Ascending aorta (tissue), 2 donors: ENCODE data around the gene TMEM79. TPM values are rescaled to one million over a fixed set of nuclear protein-coding genes. Genes with fewer than 3 reads are reported as not detected.

Experiments
- DNase-seq, 2 donors: peaks; one replicate each; pipeline ENCODE4 v3.0.0-alpha.2; 2019; ENCODE audit warnings: low spot score in 2 of 2
- H3K27ac ChIP-seq, 2 donors: fragments of 200-600 bp; sonication (generic); one replicate each; pipeline ENCODE4 v1.5.1; 2016 to 2017; ENCODE audit warnings: mild to moderate bottlenecking in 1 of 2
- H3K27me3 ChIP-seq: fragments of 200-600 bp; sonication (generic); one replicate; pipeline ENCODE4 v1.5.1; 2017
- H3K36me3 ChIP-seq, 2 donors: fragments of 200-600 bp; sonication (generic); one replicate each; pipeline ENCODE4 v1.5.1; 2016
- H3K4me1 ChIP-seq, 2 donors: fragments of 200-600 bp; sonication (generic); one replicate each; pipeline ENCODE4 v1.5.1; 2016 to 2017; ENCODE audit warnings: mild to moderate bottlenecking in 1 of 2
- H3K4me3 ChIP-seq, 2 donors: fragments of 200-600 bp; sonication (generic); one replicate each; pipeline ENCODE4 v1.5.1; 2016 to 2017; ENCODE audit warnings: mild to moderate bottlenecking in 1 of 2
- H3K9me3 ChIP-seq, 2 donors: fragments of 200-600 bp; sonication (generic); one replicate each; pipeline ENCODE4 v1.5.1; 2016
- CTCF ChIP-seq, 3 experiments: fragments of 200-600 bp in 2 of 3; fragments of 450-650 bp in 1 of 3; sonication (generic) in 2 of 3; IDR thresholded peaks; one replicate each; pipeline ENCODE4 v1.5.1; 2016 to 2019; ENCODE audit warnings: antibody characterized with exemption in 3 of 3, mild to moderate bottlenecking in 1 of 3, moderate library complexity in 1 of 3
- intact Hi-C: fragments of 100-400 bp; cut with DNase I; formaldehyde crosslinking; loops from one replicate; pipeline ENCODE4 v1.15.1; 2023
- total RNA-seq: library from RNA; depleted of rRNA; stranded (reverse); fragments of >200 nt; gene quantifications from one replicate; pipeline ENCODE4 v1.1.0, GENCODE V29; 2016

The TMEM79 gene
- total RNA-seq, 1 donor from 2014 or later, result not detected

DNA sequence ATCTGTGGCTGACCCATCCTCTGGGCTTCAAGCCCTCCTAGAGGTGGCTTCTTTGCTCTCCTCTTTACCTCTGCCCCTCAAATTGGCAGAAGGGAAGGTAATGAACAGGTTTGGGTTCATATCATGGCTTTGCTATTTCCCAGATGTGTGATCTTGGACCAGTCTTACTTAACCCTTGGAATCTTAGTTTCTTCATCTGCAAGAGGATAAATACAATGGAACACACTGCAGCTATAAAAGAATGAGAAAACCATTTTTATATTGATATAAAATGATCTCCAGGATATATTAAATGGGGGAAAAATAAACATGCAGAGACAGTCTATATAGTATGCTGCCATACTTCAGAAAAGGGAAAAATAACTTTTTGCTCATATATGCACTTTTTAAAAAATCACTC is 5.7 kb downstream of the TMEM79 start:
- no peak overlapping the region for H3K4me3 ChIP-seq
- peaks cover 4 to 7% of the 10 kb centered on the region in 2 donors for H3K36me3 ChIP-seq
- DNase-seq, result no peak
- no peaks in the 10 kb centered on the region for H3K27me3 ChIP-seq
- peaks cover 6 to 7% of the 10 kb centered on the region in 2 donors for H3K4me1 ChIP-seq
- H3K27ac ChIP-seq, result no peak overlapping the region
- H3K9me3 ChIP-seq, result no peaks in the 10 kb centered on the region
- intact Hi-C loops, result no loop called here
- TF ChIP-seq CTCF (IDR thresholded peaks at IDR 0.05), result no peak

DNA sequence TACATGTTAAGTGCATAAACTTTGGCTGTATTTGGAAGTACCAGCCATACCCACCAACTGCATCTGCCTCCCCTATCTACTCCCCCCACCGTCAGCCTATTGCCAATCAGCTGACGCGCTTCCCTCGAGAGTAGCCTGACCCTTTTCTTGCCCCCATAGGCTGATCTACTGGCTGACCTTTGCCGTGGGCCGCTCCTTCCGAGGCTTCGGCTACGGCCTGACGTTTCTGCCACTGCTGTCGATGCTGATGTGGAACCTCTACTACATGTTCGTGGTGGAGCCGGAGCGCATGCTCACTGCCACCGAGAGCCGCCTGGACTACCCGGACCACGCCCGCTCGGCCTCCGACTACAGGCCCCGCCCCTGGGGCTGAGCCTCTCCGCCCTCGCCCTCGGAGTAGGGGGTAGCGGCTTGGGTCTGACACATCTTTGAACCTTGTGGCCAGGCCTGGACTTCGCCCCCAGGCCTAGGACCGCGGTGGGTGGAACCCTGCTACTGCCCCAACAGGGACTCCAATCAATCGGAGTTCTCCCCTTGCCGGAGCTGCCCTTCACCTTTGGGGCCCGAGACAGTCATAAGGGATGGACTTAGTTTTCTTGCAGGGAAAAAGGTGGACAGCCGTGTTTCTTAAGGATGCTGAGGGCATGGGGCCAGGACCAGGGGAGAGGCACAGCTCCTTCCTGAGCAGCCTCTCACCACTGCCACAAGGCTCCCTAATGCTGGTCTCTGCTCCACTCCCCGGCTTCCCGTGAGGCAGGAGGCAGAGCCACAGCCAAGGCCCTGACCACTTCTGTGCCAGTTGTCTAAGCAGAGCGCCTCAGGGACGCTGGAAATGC is 7.3 kb downstream of the TMEM79 start:
- intact Hi-C loops, result no loop called here
- peaks cover 4 to 7% of the 10 kb centered on the region in 2 donors for H3K36me3 ChIP-seq
- H3K27ac ChIP-seq, result peak overlapping the region; percentile 87 to 90
- H3K4me1 ChIP-seq, result peaks cover 7 to 11% of the 10 kb centered on the region in 2 donors
- peak; percentile 79 to 94 for DNase-seq
- TF ChIP-seq CTCF (IDR thresholded peaks at IDR 0.05), result no peak
- no peaks in the 10 kb centered on the region for H3K9me3 ChIP-seq
- peak overlapping the region; percentile 54 to 65 for H3K4me3 ChIP-seq
- H3K27me3 ChIP-seq, result no peaks in the 10 kb centered on the region

DNA sequence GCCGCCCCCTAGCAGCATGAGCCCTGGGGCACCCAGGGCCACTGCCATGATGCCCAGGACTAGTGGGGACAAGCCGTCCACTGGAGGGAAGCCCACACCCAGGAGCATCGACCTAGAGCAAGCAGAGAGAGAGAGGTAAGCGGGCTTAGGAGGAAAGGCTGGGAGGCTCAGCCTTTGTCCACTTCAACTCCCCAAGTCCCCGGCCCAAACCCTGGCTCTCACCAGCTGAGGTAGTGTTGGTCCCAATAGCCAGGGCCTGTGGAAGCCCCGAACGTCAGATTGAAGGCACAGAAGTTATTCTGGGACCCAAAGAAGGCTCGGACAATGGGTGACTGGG is 8.9 kb downstream of the TMEM79 start:
- Histone ChIP-seq H3K36me3 (peaks cover 4 to 7% of the 10 kb centered on the region in 2 donors), H3K4me3 (no peak overlapping the region), H3K9me3 (no peaks in the 10 kb centered on the region), H3K27ac (no peak overlapping the region), H3K27me3 (no peaks in the 10 kb centered on the region), H3K4me1 (peaks cover 7 to 11% of the 10 kb centered on the region in 2 donors)
- TF ChIP-seq CTCF (IDR thresholded peaks at IDR 0.05), result no peak
- intact Hi-C loops, result no loop called here
- DNase-seq, result no peak

GRCh38 chr1:156293895-156294294 is 9.8 kb downstream of the TMEM79 start:
- no peak for TF ChIP-seq CTCF (IDR thresholded peaks at IDR 0.05)
- intact Hi-C loops, result no loop called here
- Histone ChIP-seq H3K36me3 (peaks cover 3 to 4% of the 10 kb centered on the region in 2 donors), H3K9me3 (no peaks in the 10 kb centered on the region), H3K27me3 (no peaks in the 10 kb centered on the region), H3K27ac (no peak overlapping the region), H3K4me3 (no peak overlapping the region), H3K4me1 (peaks cover 7 to 11% of the 10 kb centered on the region in 2 donors)
- no peak for DNase-seq

DNA sequence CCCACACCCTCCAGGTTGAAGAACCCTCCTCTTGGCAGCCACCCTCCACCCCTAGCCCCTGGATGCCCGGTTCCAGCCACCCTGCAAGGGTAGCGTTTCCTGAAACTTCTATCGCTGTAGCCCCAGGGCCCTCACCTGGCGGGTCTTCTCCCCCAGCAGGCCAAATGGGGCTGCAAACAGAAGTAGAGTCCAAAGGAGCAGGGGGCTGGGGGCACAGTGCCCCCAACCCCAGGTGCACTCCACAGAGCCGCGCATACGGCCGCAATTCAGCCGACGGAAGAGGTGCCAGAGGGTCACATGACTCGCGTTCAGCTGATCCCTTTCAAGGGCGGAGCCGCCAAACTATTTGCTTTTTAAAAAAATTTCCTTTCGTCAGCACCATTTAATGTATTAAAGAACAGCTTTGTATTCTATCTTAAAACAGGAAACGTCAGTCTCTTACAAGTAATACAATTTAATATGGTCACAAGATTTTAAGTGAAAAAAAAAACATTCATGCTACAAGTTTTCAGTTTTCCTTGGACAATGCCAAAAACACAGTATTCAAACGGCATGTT is 11.3 kb downstream of the TMEM79 start, which contains the start of gene GLMP:
GLMP (minus strand) TSS at position 289 of the 557 bp plus-strand sequence; CDS start at position 255, 34 bp downstream.
- Histone ChIP-seq H3K27me3 (no peaks in the 10 kb centered on the region), H3K9me3 (no peaks in the 10 kb centered on the region), H3K36me3 (no peaks in the 10 kb centered on the region), H3K4me3 (peak within 1 kb of the TSS; percentile 72 to 73), H3K4me1 (peaks cover 7 to 11% of the 10 kb centered on the region in 2 donors), H3K27ac (peak within 1 kb of the TSS; percentile 35 to 49)
- DNase-seq, result peak in 1 of 2 donors; percentile 77
- intact Hi-C loops, result no loop called here
- no peak for TF ChIP-seq CTCF (IDR thresholded peaks at IDR 0.05)
